Neural progenitor cell (in vitro differentiated cells): ENCODE measurements around the gene FAM180A. TPM values are rescaled to one million over a fixed set of nuclear protein-coding genes. Genes with fewer than 3 reads are reported as not detected.

Source experiments
- DNase-seq: peaks from one replicate; pipeline ENCODE4 v3.0.0-alpha.2; 2016; ENCODE audit warnings: low spot score
- H2AFZ ChIP-seq: fragments of 200-600 bp; sonication (generic); replicated peaks from 2 replicates; pipeline ENCODE4 v1.6.1; 2016; ENCODE audit warnings: antibody characterized with exemption
- H3F3A ChIP-seq: fragments of 200-600 bp; sonication (generic); 2 replicates; pipeline ENCODE4 v1.6.1; 2016; ENCODE audit warnings: antibody characterized with exemption, low read depth
- H3K27ac ChIP-seq: fragments of 200-600 bp; sonication (generic); 2 replicates; pipeline ENCODE4 v1.5.1; 2016; ENCODE audit warnings: mild to moderate bottlenecking
- H3K27me3 ChIP-seq: fragments of 200-600 bp; sonication (generic); 2 replicates; pipeline ENCODE4 v1.6.1; 2016; ENCODE audit warnings: mild to moderate bottlenecking, moderate library complexity
- H3K36me3 ChIP-seq: fragments of 200-600 bp; sonication (generic); 2 replicates; pipeline ENCODE4 v1.5.1; 2016
- H3K4me1 ChIP-seq: fragments of 200-600 bp; sonication (generic); 2 replicates; pipeline ENCODE4 v1.6.1; 2016; ENCODE audit warnings: mixed run types
- H3K4me2 ChIP-seq: fragments of 200-600 bp; sonication (generic); 2 replicates; pipeline ENCODE4 v1.6.1; 2016
- H3K4me3 ChIP-seq: fragments of 200-600 bp; sonication (generic); 2 replicates; pipeline ENCODE4 v1.5.1; 2016
- H3K79me2 ChIP-seq: fragments of 200-600 bp; sonication (generic); 2 replicates; pipeline ENCODE4 v1.6.1; 2016; ENCODE audit warnings: low read depth
- H3K9ac ChIP-seq: fragments of 200-600 bp; sonication (generic); 2 replicates; pipeline ENCODE4 v1.6.1; 2016
- H3K9me3 ChIP-seq: fragments of 200-600 bp; sonication (generic); 2 replicates; pipeline ENCODE4 v1.5.1; 2016; ENCODE audit warnings: low read depth
- H4K20me1 ChIP-seq: fragments of 200-600 bp; sonication (generic); 2 replicates; pipeline ENCODE4 v1.6.1; 2016; ENCODE audit warnings: low read depth
- H3K27ac Mint-ChIP-seq: 3 replicates; pipeline ENCODE4 v1.8.0; 2021; ENCODE audit warnings: mixed read lengths
- H3K27me3 Mint-ChIP-seq: 2 replicates; pipeline ENCODE4 v1.8.0; 2022; ENCODE audit warnings: low read depth, mild to moderate bottlenecking, inconsistent platforms, moderate library complexity, mixed read lengths; ENCODE audit not compliant: insufficient read depth
- H3K36me3 Mint-ChIP-seq: 3 replicates; pipeline ENCODE4 v1.8.0; 2021; ENCODE audit warnings: mixed read lengths
- H3K4me1 Mint-ChIP-seq: 3 replicates; pipeline ENCODE4 v1.8.0; 2021; ENCODE audit warnings: mixed read lengths
- H3K4me3 Mint-ChIP-seq: 3 replicates; pipeline ENCODE4 v1.8.0; 2021; ENCODE audit warnings: mild to moderate bottlenecking, moderate library complexity, mixed read lengths
- H3K9me3 Mint-ChIP-seq: 3 replicates; pipeline ENCODE4 v1.8.0; 2020; ENCODE audit warnings: mixed read lengths
- EZH2 ChIP-seq: fragments of 200-600 bp; sonication (generic); IDR thresholded peaks from 2 replicates; pipeline ENCODE4 v1.6.1; 2017; ENCODE audit warnings: antibody characterized with exemption, mild to moderate bottlenecking, moderate library complexity
- EZH2phosphoT487 ChIP-seq: fragments of 200-600 bp; sonication (generic); IDR thresholded peaks from 2 replicates; pipeline ENCODE4 v1.6.1; 2017; ENCODE audit warnings: antibody characterized with exemption
- total RNA-seq: library from RNA; depleted of rRNA; stranded (reverse); fragments of >200 nt; gene quantifications from 2 replicates; pipeline ENCODE4 v1.2.3, GENCODE V29; 2015; ENCODE audit warnings: low replicate concordance
- TF ChIP-seq, protein P1 (sequence below): fragments of 200-600 bp; sonication (generic); IDR thresholded peaks from 2 replicates; pipeline ENCODE4 v1.5.1; 2017; ENCODE audit warnings: antibody characterized with exemption, mild to moderate bottlenecking

FAM180A gene
- total RNA-seq, 1 donor from 2014 or later: not detected

DNA sequence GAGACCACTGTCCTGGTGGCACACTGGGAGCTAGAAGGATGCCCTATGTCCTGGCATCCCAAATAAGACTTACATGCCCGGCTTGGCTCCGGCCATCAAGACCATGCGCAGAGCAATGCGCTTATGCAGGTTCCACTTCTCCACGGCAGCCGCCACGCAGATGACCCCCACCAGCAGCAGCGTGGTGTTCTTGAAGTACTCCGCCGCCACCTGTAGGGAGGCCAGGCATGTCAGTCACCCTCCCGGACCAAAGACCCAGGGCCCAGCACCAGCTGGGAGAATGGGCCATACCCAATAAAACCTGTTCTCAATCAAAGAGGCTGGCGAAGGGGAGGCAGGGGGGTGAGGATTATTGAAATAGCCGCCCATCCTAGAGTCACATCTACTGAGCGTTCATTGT is 40.6 kb downstream of the FAM180A start:
- no peaks in the 10 kb centered on the region for H4K20me1 ChIP-seq
- peaks cover 2% of the 10 kb centered on the region for H3K36me3 Mint-ChIP-seq
- H3F3A ChIP-seq: no peaks in the 10 kb centered on the region
- no peaks in the 10 kb centered on the region for H3K9me3 Mint-ChIP-seq
- H3K9ac ChIP-seq: no peak overlapping the region
- H3K9me3 ChIP-seq: no peaks in the 10 kb centered on the region
- H3K79me2 ChIP-seq: no peaks in the 10 kb centered on the region
- H3K4me3 Mint-ChIP-seq: no peak overlapping the region
- H3K27ac ChIP-seq: no peak overlapping the region
- peaks cover 21% of the 10 kb centered on the region for H3K4me1 Mint-ChIP-seq
- H3K4me2 ChIP-seq: no peak overlapping the region
- no peak overlapping the region for H3K4me3 ChIP-seq
- H3K4me1 ChIP-seq: peaks cover 2% of the 10 kb centered on the region
- H3K27ac Mint-ChIP-seq: no peak overlapping the region
- TF ChIP-seq EZH2phosphoT487: no peak
- TF ChIP-seq, protein P1, sequence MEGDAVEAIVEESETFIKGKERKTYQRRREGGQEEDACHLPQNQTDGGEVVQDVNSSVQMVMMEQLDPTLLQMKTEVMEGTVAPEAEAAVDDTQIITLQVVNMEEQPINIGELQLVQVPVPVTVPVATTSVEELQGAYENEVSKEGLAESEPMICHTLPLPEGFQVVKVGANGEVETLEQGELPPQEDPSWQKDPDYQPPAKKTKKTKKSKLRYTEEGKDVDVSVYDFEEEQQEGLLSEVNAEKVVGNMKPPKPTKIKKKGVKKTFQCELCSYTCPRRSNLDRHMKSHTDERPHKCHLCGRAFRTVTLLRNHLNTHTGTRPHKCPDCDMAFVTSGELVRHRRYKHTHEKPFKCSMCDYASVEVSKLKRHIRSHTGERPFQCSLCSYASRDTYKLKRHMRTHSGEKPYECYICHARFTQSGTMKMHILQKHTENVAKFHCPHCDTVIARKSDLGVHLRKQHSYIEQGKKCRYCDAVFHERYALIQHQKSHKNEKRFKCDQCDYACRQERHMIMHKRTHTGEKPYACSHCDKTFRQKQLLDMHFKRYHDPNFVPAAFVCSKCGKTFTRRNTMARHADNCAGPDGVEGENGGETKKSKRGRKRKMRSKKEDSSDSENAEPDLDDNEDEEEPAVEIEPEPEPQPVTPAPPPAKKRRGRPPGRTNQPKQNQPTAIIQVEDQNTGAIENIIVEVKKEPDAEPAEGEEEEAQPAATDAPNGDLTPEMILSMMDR: peak; percentile 11
- TF ChIP-seq EZH2: no peak
- H3K27me3 ChIP-seq: no peaks in the 10 kb centered on the region
- peaks cover 11% of the 10 kb centered on the region for H3K27me3 Mint-ChIP-seq
- no peak overlapping the region for H2AFZ ChIP-seq
- no peak for DNase-seq
- H3K36me3 ChIP-seq: no peaks in the 10 kb centered on the region

DNA sequence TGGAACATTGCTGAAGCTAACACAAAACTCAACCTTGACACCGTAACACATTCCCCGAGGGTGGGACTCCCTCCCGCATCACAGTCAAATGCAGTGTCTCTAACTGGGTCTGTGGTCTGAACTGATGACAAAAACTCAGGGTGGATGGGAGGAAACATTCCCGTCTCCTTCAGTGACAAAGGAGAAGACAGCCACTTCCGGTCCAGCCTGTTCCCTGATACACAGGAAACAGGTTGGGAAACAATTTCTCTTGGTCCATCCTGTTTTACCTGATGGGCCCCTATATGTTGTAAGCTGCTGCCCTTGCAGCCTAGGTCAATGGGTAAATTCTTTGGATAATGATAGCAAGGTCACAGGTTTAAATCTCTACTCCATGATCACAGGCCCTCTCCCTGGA is 41.0 kb downstream of the FAM180A start:
- H4K20me1 ChIP-seq: no peaks in the 10 kb centered on the region
- peaks cover 3% of the 10 kb centered on the region for H3K4me1 ChIP-seq
- peaks cover 11% of the 10 kb centered on the region for H3K27me3 Mint-ChIP-seq
- no peak overlapping the region for H3K4me3 ChIP-seq
- H3K79me2 ChIP-seq: no peaks in the 10 kb centered on the region
- H3K36me3 ChIP-seq: no peaks in the 10 kb centered on the region
- peaks cover 4% of the 10 kb centered on the region for H3K36me3 Mint-ChIP-seq
- H3K27ac Mint-ChIP-seq: no peak overlapping the region
- H3K4me1 Mint-ChIP-seq: peaks cover 19% of the 10 kb centered on the region
- H3K9me3 ChIP-seq: no peaks in the 10 kb centered on the region
- no peak overlapping the region for H3K4me3 Mint-ChIP-seq
- TF ChIP-seq, protein P1: no peak
- TF ChIP-seq EZH2 (no peak), EZH2phosphoT487 (no peak)
- no peaks in the 10 kb centered on the region for H3F3A ChIP-seq
- no peak for DNase-seq
- H3K9me3 Mint-ChIP-seq: no peaks in the 10 kb centered on the region
- no peak overlapping the region for H3K9ac ChIP-seq
- no peaks in the 10 kb centered on the region for H3K27me3 ChIP-seq
- no peak overlapping the region for H2AFZ ChIP-seq
- no peak overlapping the region for H3K4me2 ChIP-seq
- no peak overlapping the region for H3K27ac ChIP-seq

DNA sequence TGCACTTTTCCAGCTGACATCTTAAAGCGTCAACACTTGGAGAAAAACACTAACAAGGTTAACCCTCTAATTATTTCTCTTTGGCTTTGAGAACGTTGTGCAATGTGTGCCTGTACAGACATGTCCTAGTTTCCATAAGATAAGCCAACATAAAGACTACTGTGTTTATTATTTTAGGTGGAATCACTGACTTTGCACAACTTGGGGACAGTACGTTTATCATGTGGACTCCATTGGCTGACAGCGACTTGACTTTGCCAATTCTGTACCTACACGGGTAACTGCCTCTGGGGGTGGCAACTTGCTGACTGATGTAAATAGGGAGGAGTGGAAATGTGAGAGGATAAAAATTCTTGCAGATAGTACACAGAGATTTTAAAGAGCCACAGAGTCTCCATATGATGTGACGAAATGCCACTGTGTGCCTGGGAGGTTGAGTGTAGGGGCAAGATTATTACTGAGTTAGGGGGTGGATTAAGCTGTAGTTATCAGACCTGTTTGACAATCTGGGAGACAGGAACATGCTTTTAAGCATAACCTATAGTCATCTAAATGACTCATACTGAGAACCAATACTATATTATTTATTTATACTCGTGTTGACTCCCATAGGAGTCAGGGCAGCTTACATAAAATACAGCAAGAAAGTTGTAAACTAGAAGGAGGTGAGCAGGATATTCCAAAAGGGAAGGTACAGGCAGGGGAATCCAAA is 41.6 kb downstream of the FAM180A start:
- H3K27ac Mint-ChIP-seq: no peak overlapping the region
- TF ChIP-seq, protein P1: no peak
- no peak for TF ChIP-seq EZH2phosphoT487
- TF ChIP-seq EZH2: no peak

More for the DNA sequence above, 41.6 kb downstream of the FAM180A start:
- Mint-ChIP-seq H3K36me3 (peaks cover 4% of the 10 kb centered on the region), H3K4me1 (peaks cover 13% of the 10 kb centered on the region), H3K9me3 (no peaks in the 10 kb centered on the region), H3K4me3 (no peak overlapping the region), H3K27me3 (peaks cover 11% of the 10 kb centered on the region)
- no peak for DNase-seq
- peaks cover 3% of the 10 kb centered on the region for H3K4me1 ChIP-seq
- H3K4me3 ChIP-seq: no peak overlapping the region
- no peak overlapping the region for H2AFZ ChIP-seq
- H4K20me1 ChIP-seq: no peaks in the 10 kb centered on the region
- no peaks in the 10 kb centered on the region for H3K27me3 ChIP-seq
- no peaks in the 10 kb centered on the region for H3K79me2 ChIP-seq
- H3K9ac ChIP-seq: no peak overlapping the region
- H3K9me3 ChIP-seq: no peaks in the 10 kb centered on the region
- H3K36me3 ChIP-seq: no peaks in the 10 kb centered on the region
- no peak overlapping the region for H3K4me2 ChIP-seq
- H3F3A ChIP-seq: no peaks in the 10 kb centered on the region
- no peak overlapping the region for H3K27ac ChIP-seq
